Upper lobe of left lung (tissue), 4 donors: ENCODE results near the gene ME3.

ENCODE experiments used
- POLR2A ChIP-seq, 4 donors: fragments of 450-650 bp; IDR thresholded peaks; one replicate each; pipeline ENCODE4 v1.5.1; 2016 to 2017; ENCODE audit warnings: antibody characterized with exemption in 4 of 4, mild to moderate bottlenecking in 2 of 4
- TF ChIP-seq, protein P1 (sequence below), 6 experiments: fragments of 450-650 bp in 4 of 6; fragments of 200-600 bp in 2 of 6; sonication (generic) in 2 of 6; IDR thresholded peaks; one replicate each; pipeline ENCODE4 v1.5.1; 2016 to 2019; ENCODE audit warnings: antibody characterized with exemption in 6 of 6

DNA sequence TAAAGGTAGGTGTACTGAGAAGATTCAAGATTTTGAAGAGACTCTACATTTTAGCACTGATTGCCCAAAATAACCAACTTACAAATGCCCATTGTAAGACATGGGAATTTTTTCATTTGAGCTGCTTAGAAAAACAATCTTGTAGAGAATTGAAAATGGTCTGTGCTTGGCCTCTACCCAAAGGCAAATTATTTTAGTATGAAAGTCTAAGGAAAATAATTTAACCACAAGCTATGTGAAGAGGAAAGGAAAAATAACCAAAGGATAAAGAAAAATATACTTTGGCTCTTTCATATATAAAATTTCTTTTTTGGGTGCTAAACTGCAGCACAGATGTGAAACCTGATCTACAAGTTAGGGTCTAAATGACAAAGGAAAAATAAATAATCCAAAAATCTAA, 54.9 kb downstream of the ME3 start:
- TF ChIP-seq POLR2A (IDR thresholded peaks at IDR 0.05): no peak
- TF ChIP-seq, protein P1, sequence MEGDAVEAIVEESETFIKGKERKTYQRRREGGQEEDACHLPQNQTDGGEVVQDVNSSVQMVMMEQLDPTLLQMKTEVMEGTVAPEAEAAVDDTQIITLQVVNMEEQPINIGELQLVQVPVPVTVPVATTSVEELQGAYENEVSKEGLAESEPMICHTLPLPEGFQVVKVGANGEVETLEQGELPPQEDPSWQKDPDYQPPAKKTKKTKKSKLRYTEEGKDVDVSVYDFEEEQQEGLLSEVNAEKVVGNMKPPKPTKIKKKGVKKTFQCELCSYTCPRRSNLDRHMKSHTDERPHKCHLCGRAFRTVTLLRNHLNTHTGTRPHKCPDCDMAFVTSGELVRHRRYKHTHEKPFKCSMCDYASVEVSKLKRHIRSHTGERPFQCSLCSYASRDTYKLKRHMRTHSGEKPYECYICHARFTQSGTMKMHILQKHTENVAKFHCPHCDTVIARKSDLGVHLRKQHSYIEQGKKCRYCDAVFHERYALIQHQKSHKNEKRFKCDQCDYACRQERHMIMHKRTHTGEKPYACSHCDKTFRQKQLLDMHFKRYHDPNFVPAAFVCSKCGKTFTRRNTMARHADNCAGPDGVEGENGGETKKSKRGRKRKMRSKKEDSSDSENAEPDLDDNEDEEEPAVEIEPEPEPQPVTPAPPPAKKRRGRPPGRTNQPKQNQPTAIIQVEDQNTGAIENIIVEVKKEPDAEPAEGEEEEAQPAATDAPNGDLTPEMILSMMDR (IDR thresholded peaks at IDR 0.05): no peak
